HepG2 (cell line): ENCODE results near the gene GDNF. TPM values are rescaled to one million over a fixed set of nuclear protein-coding genes. Genes with fewer than 3 reads are reported as not detected.

Source experiments
- ATAC-seq: fragments of 200-7000 bp; cut with Tn5 transposase; 3 replicates; pipeline ENCODE4 v1.9.1; 2020; ENCODE audit warnings: mild to moderate bottlenecking, moderate library complexity
- BruUV-seq: library from RNA; stranded (reverse); fragments of 400-500 nt; replicated peaks from 2 replicates; lab custom pipeline; 2021; lab: Mats Ljungman, UMichigan
- CTCF ChIA-PET: fragments of 300-600 bp; formaldehyde crosslinking; extraction: SDS; loops from one replicate; lab custom pipeline; 2021; ENCODE audit warnings: low total read pairs, inconsistent platforms, low intra/inter-chr PET ratio; lab: Yijun Ruan, JAX
- POLR2A ChIA-PET: fragments of 350-600 bp; sonication (Branson Sonifier 250); formaldehyde crosslinking; loops from one replicate; lab custom pipeline; 2020; ENCODE audit warnings: antibody characterized with exemption, inconsistent platforms; lab: Yijun Ruan, JAX
- DNase-seq: peaks from one replicate; pipeline ENCODE4 v3.0.0-alpha.2; 2015; ENCODE audit warnings: low spot score
- FAIRE-seq: peaks from 3 replicates; lab custom pipeline; 2011; peaks lifted over from hg19 to GRCh38; lab: Jason Lieb, UNC
- H2AFZ ChIP-seq: one replicate; pipeline ENCODE4 v1.6.1; 2011; ENCODE audit warnings: low read length, inconsistent platforms
- H3K27ac ChIP-seq: fragments of 300-600 bp; 3 replicates; pipeline ENCODE4 v1.8.0; 2011; ENCODE audit warnings: mixed run types, mild to moderate bottlenecking, mixed read lengths, low read length, inconsistent platforms; ENCODE audit not compliant: insufficient read depth; ENCODE audit errors: extremely low read length
- H3K27me3 ChIP-seq, 2 experiments: fragments of 200-600 bp in 1 of 2; 2 replicates in 1 of 2; 3 replicates in 1 of 2; pipeline versions ENCODE4 v1.6.0 to v1.8.0; 2011; ENCODE audit warnings: low read length in 2 of 2, mild to moderate bottlenecking in 2 of 2, moderate library complexity in 2 of 2, inconsistent platforms in 1 of 2; ENCODE audit not compliant: insufficient read depth in 2 of 2, control insufficient read depth in 1 of 2
- H3K36me3 ChIP-seq, 2 experiments: fragments of 200-600 bp in 1 of 2; replicated peaks in 1 of 2; 2 replicates in 1 of 2; 3 replicates in 1 of 2; pipeline versions ENCODE4 v1.5.1 to v1.8.0; 2011; ENCODE audit warnings: low read length in 2 of 2, inconsistent platforms in 1 of 2; ENCODE audit not compliant: insufficient read depth in 2 of 2, control insufficient read depth in 1 of 2
- H3K4me1 ChIP-seq: 2 replicates; pipeline ENCODE4 v1.5.1; 2012; ENCODE audit warnings: low read length, inconsistent platforms; ENCODE audit not compliant: insufficient read depth
- H3K4me2 ChIP-seq: 2 replicates; pipeline ENCODE4 v1.6.0; 2011; ENCODE audit warnings: low read depth, low read length, inconsistent platforms
- H3K4me3 ChIP-seq, 3 experiments: fragments of 200-600 bp in 1 of 3; sonication (generic), shearing (Covaris generic) in 1 of 3; replicated peaks in 1 of 3; 2 replicates each; pipeline ENCODE4 v1.5.1; 2011 to 2016; ENCODE audit warnings: low read length in 3 of 3, inconsistent platforms in 2 of 3, low read depth in 2 of 3, mild to moderate bottlenecking in 2 of 3, control low read depth in 1 of 3, mixed read lengths in 1 of 3; ENCODE audit not compliant: insufficient read depth in 1 of 3
- H3K79me2 ChIP-seq: one replicate; pipeline ENCODE4 v1.6.1; 2011; ENCODE audit warnings: low read length, inconsistent platforms; ENCODE audit not compliant: insufficient read depth
- H3K9ac ChIP-seq: 2 replicates; pipeline ENCODE4 v1.6.0; 2011; ENCODE audit warnings: mild to moderate bottlenecking, low read depth, low read length, inconsistent platforms; ENCODE audit not compliant: insufficient read depth
- H3K9me3 ChIP-seq: 2 replicates; pipeline ENCODE4 v1.5.1; 2012; ENCODE audit warnings: mild to moderate bottlenecking, low read length
- H4K20me1 ChIP-seq: 2 replicates; pipeline ENCODE4 v1.6.0; 2011; ENCODE audit warnings: inconsistent platforms, mild to moderate bottlenecking, low read length, moderate library complexity; ENCODE audit not compliant: insufficient read depth
- ARID2 ChIP-seq: sonication (generic); formaldehyde crosslinking; IDR thresholded peaks from 2 replicates; pipeline ENCODE4 v1.8.1; 2022; ENCODE audit warnings: mild to moderate bottlenecking, missing genetic modification reagents, borderline replicate concordance
- ELF1 ChIP-seq: sonication (generic); formaldehyde crosslinking; IDR thresholded peaks from 2 replicates; pipeline ENCODE4 v1.4.0; 2020; ENCODE audit warnings: missing genetic modification reagents
- ELF3 ChIP-seq: IDR thresholded peaks from 2 replicates; pipeline ENCODE4 v1.6.1; 2016; ENCODE audit warnings: missing genetic modification reagents, missing compliant biosample characterization
- ESRRA ChIP-seq: sonication (generic); formaldehyde crosslinking; IDR thresholded peaks from 2 replicates; pipeline ENCODE4 v1.5.1; 2020; ENCODE audit warnings: mild to moderate bottlenecking, low read depth, missing genetic modification reagents
- GATA4 ChIP-seq: sonication (generic); IDR thresholded peaks from 2 replicates; pipeline ENCODE4 v1.6.1; 2016; ENCODE audit warnings: antibody characterized with exemption, low read depth, borderline replicate concordance
- JDP2 ChIP-seq: sonication (generic); formaldehyde crosslinking; IDR thresholded peaks from 2 replicates; pipeline ENCODE4 v1.8.1; 2022; ENCODE audit warnings: missing genetic modification reagents, borderline replicate concordance
- MBNL3 ChIP-seq: fragments of 250-450 bp; sonication (Bioruptor Pico); conservative IDR thresholded peaks from 2 replicates; pipeline ENCODE4 v1.8.0; 2022; ENCODE audit warnings: mild to moderate bottlenecking, inconsistent platforms
- SNAI1 ChIP-seq: sonication (generic); formaldehyde crosslinking; IDR thresholded peaks from 2 replicates; pipeline ENCODE4 v1.5.0; 2020; ENCODE audit warnings: mild to moderate bottlenecking, missing genetic modification reagents, borderline replicate concordance
- ZC3H13 ChIP-seq: sonication (generic); formaldehyde crosslinking; IDR thresholded peaks from 2 replicates; pipeline ENCODE4 v1.8.1; 2023; ENCODE audit warnings: mild to moderate bottlenecking, missing genetic modification reagents, moderate library complexity
- ZFP36L1 ChIP-seq: sonication (generic); formaldehyde crosslinking; IDR thresholded peaks from 2 replicates; pipeline ENCODE4 v1.8.0; 2022; ENCODE audit warnings: mild to moderate bottlenecking, missing genetic modification reagents, moderate library complexity
- ZFP90 ChIP-seq: sonication (generic); formaldehyde crosslinking; IDR thresholded peaks from 2 replicates; pipeline ENCODE4 v1.8.0; 2022; ENCODE audit warnings: missing genetic modification reagents, mild to moderate bottlenecking, inconsistent platforms, borderline replicate concordance
- ZNF383 ChIP-seq: sonication (generic); formaldehyde crosslinking; IDR thresholded peaks from 2 replicates; pipeline ENCODE4 v1.4.0; 2020; ENCODE audit warnings: missing genetic modification reagents, mild to moderate bottlenecking, borderline replicate concordance
- ZNF557 ChIP-seq: sonication (generic); formaldehyde crosslinking; IDR thresholded peaks from 2 replicates; pipeline ENCODE4 v1.4.0; 2020; ENCODE audit warnings: missing genetic modification reagents
- ZNF567 ChIP-seq: sonication (generic); formaldehyde crosslinking; IDR thresholded peaks from 2 replicates; pipeline ENCODE4 v1.8.1; 2023; ENCODE audit warnings: mild to moderate bottlenecking, missing genetic modification reagents, borderline replicate concordance
- ZNF589 ChIP-seq: sonication (generic); formaldehyde crosslinking; conservative IDR thresholded peaks from 2 replicates; pipeline ENCODE4 v1.8.0; 2022; ENCODE audit warnings: mild to moderate bottlenecking, moderate library complexity, missing genetic modification reagents
- ZNF746 ChIP-seq: sonication (generic); formaldehyde crosslinking; IDR thresholded peaks from 2 replicates; pipeline ENCODE4 v1.8.0; 2022; ENCODE audit warnings: mild to moderate bottlenecking, missing genetic modification reagents
- ZNF788 ChIP-seq: sonication (generic); formaldehyde crosslinking; IDR thresholded peaks from 2 replicates; pipeline ENCODE4 v1.5.0; 2020; ENCODE audit warnings: mild to moderate bottlenecking, missing genetic modification reagents, borderline replicate concordance
- WGBS: methylation state at CpG from one replicate; pipeline ENCODE4 v1.1.6; 2017; ENCODE audit warnings: low lambda C conversion rate; 5-methylcytosine and 5-hydroxymethylcytosine counted together
- in situ Hi-C: cut with HindIII; loops from 2 replicates; pipeline ENCODE4 v1.10.0; 2017; ENCODE audit warnings: low pct_unique_long_range_greater_than_20kb; ENCODE audit not compliant: extremely low pct_ligation_motif_present
- intact Hi-C: fragments of 100-400 bp; cut with micrococcal nuclease; formaldehyde crosslinking; loops from one replicate; pipeline ENCODE4 v1.10.0; 2022; ENCODE audit not compliant: unreplicated experiment
- polyA plus RNA-seq, 8 experiments: library from polyadenylated mRNA; depleted of rRNA in 3 of 8; stranded (reverse) in 7 of 8; unstranded in 1 of 8; fragments of >200 nt; fragmentation: Illumina TruSeq in 4 of 8; extraction: Trizol in 4 of 8; gene quantifications; 2 replicates each; pipeline versions ENCODE4 v1.2.1 to v1.2.3, GENCODE V29; 2011 to 2016; ENCODE audit warnings: low read depth in 4 of 8, missing spikeins in 1 of 8, mixed read lengths in 1 of 8; ENCODE audit not compliant: insufficient read depth in 1 of 8
- total RNA-seq, 5 experiments: library from RNA; depleted of rRNA; stranded (reverse); fragments of >200 nt; fragmentation: Illumina TruSeq; extraction: Trizol; gene quantifications; 2 replicates each; pipeline ENCODE4 v1.2.3, GENCODE V29; 2016; ENCODE audit warnings: low read depth in 1 of 5
- TF ChIP-seq, protein P1 (sequence below): fragments of 450-650 bp; IDR thresholded peaks from 2 replicates; pipeline ENCODE4 v1.6.1; 2016
- TF ChIP-seq, protein P2 (sequence below): IDR thresholded peaks from 2 replicates; pipeline ENCODE4 v1.6.1; 2018; ENCODE audit warnings: missing genetic modification reagents

The GDNF gene
- total and polyA plus RNA-seq, 2 of the 13 experiments (the other 11 are each of a cell fraction or from before 2014, with no cell fraction given): 0.24 to 0.46 TPM

GRCh38 chr5:37846786-37847310, 7.0 kb upstream of the GDNF start:
- POLR2A ChIA-PET: no interaction called here
- Histone ChIP-seq H3K79me2 (no peaks in the 10 kb centered on the region), H3K9ac (no peak overlapping the region), H3K4me3 (no peak overlapping the region), H3K27me3 (peaks cover 2 to 7% of the 10 kb centered on the region in 2 experiments; a peak in 3 of 5 replicates)
- ATAC-seq (no peak), FAIRE-seq (no peak)
- TF ChIP-seq ZC3H13 (CRISPR knock-in tag) (no peak), ZFP90 (no peak), ZNF788 (no peak), ZNF557 (CRISPR knock-in tag) (no peak), ZNF746 (no peak), GATA4 (no peak), ARID2 (CRISPR knock-in tag) (no peak), MBNL3 (CRISPR knock-in tag) (no peak), ZFP36L1 (no peak)
- TF ChIP-seq, all 625 proteins: peak for 0
- WGBS: 82% methylated on average over 4 of the region's 4 CpGs
- Histone ChIP-seq H4K20me1 (no peaks in the 10 kb centered on the region), H3K27ac (no peak overlapping the region), H3K4me2 (no peak overlapping the region), H3K4me1 (peaks cover 9% of the 10 kb centered on the region), H3K36me3 (no peaks in the 10 kb centered on the region), H3K9me3 (no peaks in the 10 kb centered on the region; the same call in 1 of the 2 replicates), H2AFZ (no peak overlapping the region)
- in situ Hi-C loops: no loop called here
- intact Hi-C loops: no loop called here
- DNase-seq: no peak
- CTCF ChIA-PET: no interaction called here
- no TSS peak for BruUV-seq

DNA sequence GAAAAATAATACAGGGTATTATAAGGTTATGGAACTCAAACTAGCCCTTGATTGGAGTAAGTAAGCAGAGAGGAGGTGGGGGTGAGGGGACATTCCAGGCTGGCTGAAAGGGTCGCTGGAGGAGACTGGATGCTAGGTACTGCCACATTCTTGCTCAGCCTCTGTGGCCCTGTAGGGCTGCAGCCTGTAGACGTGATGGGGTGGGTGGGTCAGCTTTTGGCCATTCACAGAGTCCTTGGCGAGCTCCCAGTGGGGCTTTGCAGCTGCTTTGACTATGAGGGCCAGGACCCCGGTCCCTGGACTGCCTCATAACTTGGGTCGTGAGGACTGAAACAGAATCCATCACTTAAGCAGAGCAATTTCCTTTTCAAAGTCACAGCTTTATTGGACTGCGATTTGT, 4.2 kb upstream of the GDNF start:
- Histone ChIP-seq H3K79me2 (no peaks in the 10 kb centered on the region), H3K27ac (no peak overlapping the region), H3K36me3 (no peaks in the 10 kb centered on the region), H3K9ac (no peak overlapping the region), H2AFZ (no peak overlapping the region), H3K27me3 (peaks cover 2 to 29% of the 10 kb centered on the region in 2 experiments; a peak in 4 of 5 replicates), H3K4me3 (no peak overlapping the region), H3K4me1 (peaks cover 27% of the 10 kb centered on the region), H3K9me3 (no peaks in the 10 kb centered on the region; the same call in 1 of the 2 replicates), H3K4me2 (no peak overlapping the region), H4K20me1 (no peaks in the 10 kb centered on the region)
- POLR2A ChIA-PET: no interaction called here
- no TSS peak for BruUV-seq
- intact Hi-C loops: loop anchor here (5.0 kb wide), 1 partner anchor 348 kb away; no protein-coding TSS in a partner anchor
- FAIRE-seq (no peak), DNase-seq (no peak), ATAC-seq (no peak)
- WGBS: 25% methylated on average over 6 of the region's 6 CpGs
- CTCF ChIA-PET: no interaction called here
- in situ Hi-C loops: no loop called here
- no peak for TF ChIP-seq ELF3 (CRISPR knock-in tag)
- TF ChIP-seq, protein P1, sequence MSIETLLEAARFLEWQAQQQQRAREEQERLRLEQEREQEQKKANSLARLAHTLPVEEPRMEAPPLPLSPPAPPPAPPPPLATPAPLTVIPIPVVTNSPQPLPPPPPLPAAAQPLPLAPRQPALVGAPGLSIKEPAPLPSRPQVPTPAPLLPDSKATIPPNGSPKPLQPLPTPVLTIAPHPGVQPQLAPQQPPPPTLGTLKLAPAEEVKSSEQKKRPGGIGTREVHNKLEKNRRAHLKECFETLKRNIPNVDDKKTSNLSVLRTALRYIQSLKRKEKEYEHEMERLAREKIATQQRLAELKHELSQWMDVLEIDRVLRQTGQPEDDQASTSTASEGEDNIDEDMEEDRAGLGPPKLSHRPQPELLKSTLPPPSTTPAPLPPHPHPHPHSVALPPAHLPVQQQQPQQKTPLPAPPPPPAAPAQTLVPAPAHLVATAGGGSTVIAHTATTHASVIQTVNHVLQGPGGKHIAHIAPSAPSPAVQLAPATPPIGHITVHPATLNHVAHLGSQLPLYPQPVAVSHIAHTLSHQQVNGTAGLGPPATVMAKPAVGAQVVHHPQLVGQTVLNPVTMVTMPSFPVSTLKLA: no peak
- TF ChIP-seq JDP2: no peak
- TF ChIP-seq ZNF383 (CRISPR knock-in tag): no peak
- TF ChIP-seq ELF1: no peak
- TF ChIP-seq, protein P2, sequence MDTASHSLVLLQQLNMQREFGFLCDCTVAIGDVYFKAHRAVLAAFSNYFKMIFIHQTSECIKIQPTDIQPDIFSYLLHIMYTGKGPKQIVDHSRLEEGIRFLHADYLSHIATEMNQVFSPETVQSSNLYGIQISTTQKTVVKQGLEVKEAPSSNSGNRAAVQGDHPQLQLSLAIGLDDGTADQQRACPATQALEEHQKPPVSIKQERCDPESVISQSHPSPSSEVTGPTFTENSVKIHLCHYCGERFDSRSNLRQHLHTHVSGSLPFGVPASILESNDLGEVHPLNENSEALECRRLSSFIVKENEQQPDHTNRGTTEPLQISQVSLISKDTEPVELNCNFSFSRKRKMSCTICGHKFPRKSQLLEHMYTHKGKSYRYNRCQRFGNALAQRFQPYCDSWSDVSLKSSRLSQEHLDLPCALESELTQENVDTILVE (CRISPR knock-in tag): no peak
- TF ChIP-seq ESRRA (CRISPR knock-in tag): no peak
- TF ChIP-seq SNAI1 (CRISPR knock-in tag): no peak
- TF ChIP-seq ZNF567 (CRISPR knock-in tag): no peak
- no peak for TF ChIP-seq ZNF589 (CRISPR knock-in tag)
